LoVo (cell line): Measurements from ENCODE around the gene MSTO1.
"Not testable (repeated sequence)": the region's sequence is repeated elsewhere in the genome, so short reads cannot be mapped to it uniquely, and the experiment has no call there.

Experiments used
- DNase-seq: peaks from one replicate; pipeline ENCODE4 v3.0.0-alpha.2; 2016; ENCODE audit warnings: low spot score

The MSTO1 gene

DNA sequence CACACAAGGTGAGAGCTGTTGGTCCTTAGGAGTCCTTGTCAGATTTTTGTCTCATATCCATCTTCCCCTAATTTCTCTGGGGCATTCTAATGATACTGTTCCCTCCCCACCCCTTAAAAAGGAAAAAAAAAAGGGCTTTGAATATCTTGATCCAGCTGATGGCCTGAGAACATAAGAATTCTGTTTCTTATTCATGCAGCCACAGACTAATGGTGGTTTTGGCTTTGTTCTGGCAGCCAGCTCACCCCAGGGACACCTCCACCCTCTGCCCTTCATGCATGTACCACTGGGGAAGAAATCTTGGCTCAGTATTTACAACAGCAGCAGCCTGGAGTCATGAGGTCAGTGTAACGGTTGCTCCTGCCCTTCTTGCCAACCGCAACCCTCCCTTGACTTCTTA lies 3.2 kb downstream of the MSTO1 start:
- DNase-seq: not testable (repeated sequence)

DNA sequence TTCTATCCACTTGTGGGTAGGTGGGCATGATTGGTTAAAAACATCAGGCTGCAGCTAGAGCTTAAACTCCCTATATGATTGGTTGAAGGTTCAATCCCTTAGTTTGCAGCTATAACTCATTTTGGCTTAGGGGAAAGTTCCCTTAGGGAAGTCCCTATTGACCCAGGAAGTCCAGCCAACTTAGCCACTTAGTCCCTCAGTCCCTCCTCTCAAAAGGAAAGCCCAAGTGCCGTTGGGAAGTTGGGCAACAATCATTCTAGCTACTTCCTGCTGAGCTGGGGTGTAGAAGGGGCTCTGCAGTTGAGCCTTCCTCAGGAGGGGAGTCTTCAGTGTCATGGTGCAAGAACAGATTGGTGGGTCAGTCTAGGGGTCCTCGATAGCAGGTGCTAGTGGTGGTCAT lies 12.2 kb downstream of the MSTO1 start:
- no peak for DNase-seq

DNA sequence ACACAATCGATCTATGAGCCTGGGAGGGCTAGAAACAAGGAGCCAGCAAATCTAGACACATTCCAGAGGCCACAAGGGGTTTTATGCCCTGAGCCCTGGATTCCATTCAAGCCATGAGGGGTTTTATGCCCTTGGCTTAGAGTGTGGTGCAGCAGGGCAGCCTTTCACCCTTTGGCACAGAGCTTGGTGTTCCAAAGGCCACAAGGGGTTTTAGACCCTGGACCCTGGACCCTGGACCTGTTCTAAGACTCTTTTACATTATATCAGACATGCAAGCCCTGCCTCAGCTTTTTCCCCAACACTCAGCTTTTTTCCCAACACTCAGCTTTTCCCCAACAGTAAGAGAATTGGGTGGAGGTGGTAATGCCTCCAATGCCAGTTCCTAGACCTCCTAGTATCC lies 13.3 kb downstream of the MSTO1 start:
- DNase-seq: no peak

DNA sequence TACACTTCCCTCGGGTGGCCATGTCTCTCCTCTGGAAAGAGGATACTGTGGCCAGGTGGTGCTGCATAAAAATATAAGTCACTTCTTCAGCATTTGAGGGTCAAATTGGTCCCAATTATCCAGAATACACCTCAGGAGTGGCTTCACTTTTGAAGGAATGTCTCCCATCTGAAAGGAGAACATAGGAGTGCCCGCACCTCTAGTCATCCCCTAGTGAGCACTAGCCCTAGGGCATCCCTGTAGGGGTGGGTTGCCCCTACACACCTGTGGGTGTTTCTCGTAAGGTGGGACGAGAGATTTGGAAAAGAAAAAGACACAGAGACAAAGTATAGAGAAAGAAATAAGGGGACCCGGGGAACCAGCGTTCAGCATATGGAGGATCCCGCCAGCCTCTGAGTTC lies 16.4 kb downstream of the MSTO1 start:
- DNase-seq: not testable (repeated sequence)

DNA sequence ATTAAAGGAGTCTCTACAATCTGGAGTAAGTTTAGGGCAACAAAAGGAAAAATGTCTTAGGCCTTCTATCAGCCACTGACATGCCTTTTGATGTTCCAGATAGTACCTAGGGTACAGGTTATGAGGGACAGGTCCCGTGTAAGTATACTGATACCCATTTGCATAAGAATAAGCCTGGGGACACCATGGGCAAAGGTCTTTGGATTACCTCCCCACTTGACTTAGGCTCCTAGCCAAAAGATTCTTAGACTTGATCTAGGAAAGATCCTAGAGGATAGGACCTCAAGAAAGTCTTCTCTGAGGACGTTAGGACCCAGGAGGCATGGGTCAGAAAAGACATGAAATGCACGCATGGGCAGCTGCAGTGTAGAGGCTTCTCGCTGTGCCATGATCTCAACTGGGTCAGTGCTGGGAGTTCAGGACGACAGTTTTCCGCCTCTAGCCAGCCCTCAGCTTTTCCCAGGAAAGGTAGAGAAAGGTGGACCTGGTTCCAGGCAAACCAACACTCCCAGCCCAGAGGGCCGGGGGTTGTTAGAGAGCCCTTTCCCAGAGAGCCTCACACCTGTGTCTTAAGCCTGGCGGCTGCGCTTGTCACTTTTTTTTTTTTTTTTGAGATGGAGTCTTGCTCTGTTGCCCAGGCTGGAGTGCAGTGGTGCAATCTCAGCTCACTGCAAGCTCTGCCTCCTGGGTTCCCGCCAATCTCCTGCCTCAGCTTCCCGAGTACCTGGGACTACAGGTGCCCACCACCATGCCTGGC lies 26.6 kb downstream of the MSTO1 start:
- DNase-seq: no peak

DNA sequence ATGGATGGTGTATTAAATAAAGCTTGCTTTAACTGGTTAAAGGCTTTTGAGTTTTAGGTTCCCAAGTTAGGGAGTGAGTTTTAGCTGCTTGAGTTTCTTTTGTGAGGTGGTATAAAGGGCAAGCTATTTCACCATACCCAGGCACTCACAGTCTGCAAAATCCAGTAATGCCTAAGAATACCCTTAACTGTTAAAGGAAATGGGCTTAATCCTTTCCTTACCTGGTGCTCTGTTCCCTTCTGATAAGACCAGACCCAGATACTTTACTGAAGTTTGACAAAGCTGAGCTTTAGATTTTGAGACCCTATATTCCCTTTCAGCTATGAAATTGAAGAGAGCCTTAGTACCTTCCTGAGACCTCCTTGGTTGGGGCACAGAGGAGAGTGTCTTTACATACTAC lies 30.3 kb downstream of the MSTO1 start:
- no peak for DNase-seq

DNA sequence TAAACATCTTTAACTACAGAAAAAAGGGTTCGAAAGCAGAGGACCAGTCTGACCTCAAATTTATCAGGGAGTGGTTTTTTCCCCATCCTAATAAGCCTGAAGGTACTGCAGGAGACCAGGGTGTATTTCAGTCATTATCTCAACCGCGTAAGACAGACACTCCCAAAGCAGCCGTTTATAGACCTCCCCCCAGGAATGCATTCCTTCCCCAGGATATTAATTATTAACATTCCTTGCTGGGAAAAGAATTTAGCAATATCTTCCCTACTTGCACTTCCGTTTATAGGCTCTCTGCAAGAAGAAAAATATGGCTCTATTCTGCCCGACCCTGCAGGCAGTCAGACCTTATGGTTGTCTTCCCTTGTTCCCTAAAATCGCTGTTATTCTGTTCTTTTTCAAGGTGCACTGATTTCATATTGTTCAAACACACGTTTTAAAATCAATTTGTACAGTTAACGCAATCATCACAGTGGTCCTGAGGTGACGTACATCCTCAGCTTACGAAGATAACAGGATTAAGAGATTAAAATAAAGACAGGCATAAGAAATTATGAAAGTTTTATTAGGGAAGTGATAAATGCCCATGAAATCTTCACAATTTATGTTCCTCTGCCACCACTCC lies 32.7 kb downstream of the MSTO1 start:
- DNase-seq: not testable (repeated sequence)

DNA sequence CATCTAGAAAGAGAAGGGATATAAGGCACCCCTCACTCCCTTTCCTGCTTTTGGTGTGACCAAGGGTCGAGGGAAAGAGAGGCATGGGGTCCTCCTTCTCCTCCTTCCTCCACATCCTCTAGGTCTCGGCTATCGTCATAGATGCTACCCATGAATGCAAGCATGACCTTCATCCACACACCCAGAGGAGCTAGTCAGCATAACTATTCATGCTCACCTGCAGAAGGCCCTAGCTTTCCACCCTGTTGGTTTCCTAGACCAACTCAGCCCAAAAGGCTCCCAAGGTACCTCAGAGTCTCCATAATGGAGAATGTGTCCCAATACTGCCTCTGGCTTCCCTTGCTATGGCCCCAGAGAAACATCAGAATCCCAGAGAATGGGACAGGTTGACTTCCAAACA lies 33.2 kb downstream of the MSTO1 start:
- DNase-seq: no peak

DNA sequence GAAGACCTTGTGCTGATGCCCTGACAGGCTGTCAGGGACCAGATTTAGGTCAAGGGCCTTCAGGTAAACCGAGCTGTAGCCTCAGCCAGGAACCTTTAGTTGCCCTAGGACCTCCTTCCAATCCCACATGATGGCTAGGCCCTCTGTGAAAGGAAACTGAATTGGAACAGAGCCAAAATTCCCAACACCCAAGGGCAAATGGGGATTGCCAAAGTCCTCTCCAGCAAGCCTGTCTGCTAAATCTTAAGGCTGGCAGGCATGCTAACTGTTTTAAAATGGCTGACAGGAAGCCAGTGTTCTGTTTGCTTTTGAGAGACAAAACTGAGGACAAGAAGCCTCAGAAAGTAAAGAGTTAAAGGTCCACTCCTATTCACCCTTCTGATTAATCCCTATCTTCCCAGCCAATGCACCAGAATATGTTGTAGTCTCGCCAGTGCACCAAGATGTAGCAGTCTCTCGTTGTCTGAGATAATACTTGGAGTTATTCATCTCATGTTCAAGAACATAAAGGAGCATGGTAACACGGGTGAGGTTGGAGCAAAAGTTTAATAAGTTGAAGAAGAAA lies 35.1 kb downstream of the MSTO1 start:
- DNase-seq: no peak

DNA sequence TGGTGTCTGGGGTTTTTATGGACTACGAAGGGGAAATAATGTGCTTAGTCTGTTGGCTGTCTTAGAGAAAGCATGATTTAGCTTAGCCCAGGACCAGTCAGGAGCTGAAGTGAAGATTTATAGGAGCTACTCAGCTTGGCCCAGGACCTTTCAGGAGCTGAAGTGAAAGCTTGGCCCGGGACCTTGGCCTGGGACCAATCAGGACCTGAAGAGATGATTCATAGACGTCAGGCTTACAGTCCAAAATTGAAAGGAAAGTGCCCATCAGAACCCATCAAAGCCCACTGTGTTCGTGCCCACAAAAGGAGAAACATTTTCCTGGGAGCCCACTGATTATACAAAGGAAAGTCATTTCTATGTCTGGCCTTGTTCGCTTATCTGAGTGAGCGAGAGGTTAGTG lies 35.6 kb downstream of the MSTO1 start:
- DNase-seq: no peak

DNA sequence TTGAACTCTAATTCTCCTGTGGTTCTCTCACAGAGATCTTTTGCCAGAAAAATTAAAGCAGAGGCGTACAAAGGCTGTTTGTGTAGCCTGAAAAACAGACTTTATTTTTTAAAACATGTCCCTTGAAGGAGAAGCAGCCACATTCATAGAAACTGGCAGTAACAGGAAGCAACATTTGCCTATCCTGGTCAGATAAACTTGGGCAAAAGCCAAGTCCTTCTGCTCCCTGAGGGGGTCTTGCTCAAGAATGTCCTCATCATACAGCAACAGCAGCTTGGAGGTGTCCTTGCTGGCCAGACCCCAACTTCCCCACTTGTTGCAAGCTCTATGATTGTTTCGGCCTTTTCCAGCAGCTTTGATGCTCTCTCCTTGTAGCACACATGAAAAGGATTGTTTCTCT lies 36.3 kb downstream of the MSTO1 start:
- DNase-seq: no peak

DNA sequence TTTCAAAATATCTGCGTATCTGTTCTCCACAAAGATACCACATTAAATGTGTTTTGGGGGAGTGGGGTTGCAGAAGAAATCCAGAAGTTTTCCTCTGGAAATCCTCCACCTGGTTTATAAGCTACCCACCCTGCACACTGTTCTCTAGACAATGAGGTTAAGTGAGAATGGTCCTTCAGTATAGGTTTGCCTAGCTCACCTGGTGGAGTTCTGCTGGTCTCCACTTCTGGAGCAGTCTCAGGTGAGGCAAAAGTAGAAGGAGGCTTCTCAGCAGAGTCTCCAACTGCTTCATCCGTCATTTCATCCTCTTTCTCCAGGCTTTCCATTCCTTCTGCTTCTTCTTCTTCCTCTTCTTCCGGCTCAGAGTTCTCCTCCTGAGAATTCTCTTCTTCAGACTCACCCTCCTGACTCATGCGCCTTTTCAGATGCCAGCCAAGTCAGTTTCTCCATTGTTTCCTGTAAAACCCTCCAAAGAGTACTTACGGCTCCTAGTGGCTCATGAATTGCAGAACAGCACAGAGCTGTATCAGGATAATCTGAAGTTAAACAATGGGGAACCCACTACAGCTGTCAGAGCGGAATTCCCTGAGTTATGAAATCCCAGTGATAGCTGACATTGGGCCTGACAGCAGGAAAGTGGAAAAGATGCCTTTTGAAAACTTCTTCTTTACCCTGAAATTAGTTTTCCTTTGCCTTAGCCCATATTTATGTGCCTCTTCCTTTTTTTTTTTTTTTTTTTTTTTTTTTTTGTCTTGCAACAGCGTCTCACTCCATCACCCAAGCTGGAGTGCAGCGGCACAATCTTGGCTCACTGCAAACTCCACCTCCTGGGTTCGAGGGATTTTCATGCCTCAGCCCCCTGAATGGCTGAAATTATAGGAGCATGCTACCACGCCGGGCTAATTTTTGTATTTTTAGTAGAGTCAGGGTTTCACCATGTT lies 38.5 kb downstream of the MSTO1 start:
- DNase-seq: peak; percentile 76

DNA sequence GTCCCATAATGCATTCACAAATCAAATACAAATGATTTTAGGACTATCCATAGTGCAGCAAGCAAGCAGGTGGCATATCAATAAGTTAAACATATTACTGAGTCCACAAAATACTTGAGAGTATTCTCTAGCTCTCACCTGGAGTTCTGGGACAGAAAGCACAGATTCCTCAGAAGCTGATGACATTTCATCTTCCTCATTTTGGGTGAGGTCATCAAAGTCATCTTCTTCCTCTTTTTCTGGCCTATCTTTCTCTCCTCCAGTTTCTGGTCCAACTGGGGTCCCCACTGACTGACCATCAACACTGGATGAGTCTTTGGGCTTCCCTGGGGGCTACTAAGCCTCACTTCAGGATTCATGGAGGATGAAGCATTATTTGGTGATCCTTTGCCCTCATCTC lies 39.7 kb downstream of the MSTO1 start:
- no peak for DNase-seq

DNA sequence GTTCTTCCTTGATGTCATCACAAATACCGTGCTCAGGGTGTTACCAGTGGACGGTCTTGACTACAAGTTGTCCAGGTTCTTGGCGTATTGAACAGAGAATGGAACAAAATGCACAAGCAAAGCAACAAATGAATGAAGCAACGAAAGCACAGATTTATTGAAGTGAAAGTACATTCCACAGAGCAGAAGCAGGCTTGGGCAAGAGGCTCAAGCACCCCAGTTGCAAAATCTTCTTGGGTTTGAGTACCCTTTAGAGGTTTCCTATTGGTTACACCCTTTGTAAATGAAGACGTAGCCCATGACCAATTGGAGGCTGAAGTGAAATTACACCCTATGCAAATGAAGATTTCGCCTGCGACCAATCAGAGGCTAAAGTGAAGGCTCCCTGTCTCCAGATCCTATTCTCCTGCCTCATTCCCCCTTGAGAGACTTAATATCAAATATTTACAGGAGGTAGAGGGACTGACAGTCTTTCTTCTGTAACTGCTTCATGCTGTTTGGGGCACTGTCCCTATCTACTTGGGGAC lies 40.3 kb downstream of the MSTO1 start:
- DNase-seq: no peak

DNA sequence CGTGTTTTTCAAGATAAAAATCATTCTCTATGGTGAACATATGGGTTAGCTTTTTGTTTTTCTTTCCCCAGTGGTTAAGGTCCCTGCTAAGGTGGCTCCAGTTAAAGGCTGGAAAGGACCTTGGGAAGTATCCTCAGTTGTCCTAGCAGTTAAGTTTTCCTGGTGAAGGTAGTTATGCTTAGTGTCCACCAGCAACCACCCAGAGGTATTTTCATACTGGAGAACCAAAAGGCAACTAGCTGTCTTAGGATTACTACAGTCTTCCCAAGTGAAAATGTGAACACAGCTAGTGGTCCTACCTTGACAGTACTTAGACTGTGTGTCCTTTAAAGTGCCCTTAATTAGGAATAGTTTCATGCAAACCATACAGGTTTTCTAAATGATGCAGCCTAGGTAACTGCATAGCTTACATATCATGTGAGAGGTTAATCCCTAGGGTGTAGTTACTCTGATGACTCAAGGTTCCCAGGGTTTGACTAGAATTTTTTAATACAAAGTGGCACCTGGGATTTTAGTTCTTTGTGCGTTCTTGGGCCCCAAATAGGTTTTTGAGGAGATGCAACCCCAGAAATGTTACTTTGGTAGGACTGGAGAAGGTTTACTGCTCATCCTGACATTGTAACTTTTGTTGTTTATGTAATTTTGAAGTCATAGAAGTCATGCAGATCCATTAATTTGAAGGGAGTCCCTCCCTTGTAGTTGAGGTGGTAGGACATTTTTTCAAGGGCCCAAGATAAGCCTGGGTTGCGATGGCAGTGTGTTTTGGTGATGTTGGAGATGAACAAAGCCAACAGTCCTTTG lies 42.0 kb downstream of the MSTO1 start:
- DNase-seq: peak; percentile 40

DNA sequence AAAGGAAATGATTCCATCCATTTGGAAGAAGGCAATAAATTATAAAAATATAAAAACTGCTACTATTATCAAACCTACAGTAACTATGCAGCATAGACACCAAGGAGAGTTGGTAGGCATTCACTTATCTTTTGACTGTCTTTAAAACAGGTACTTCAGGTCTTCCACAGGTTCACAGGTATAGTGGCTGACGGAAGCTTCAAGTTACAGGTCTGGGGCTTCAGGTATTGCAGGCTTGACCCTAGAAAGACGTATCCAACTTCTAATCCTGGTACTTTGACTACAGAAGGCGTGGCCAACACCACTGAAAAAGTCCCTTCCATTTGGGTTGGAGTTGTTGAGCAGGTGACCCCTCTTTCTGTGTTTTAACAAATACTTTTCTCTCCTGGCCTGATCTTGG lies 42.9 kb downstream of the MSTO1 start:
- DNase-seq: no peak

DNA sequence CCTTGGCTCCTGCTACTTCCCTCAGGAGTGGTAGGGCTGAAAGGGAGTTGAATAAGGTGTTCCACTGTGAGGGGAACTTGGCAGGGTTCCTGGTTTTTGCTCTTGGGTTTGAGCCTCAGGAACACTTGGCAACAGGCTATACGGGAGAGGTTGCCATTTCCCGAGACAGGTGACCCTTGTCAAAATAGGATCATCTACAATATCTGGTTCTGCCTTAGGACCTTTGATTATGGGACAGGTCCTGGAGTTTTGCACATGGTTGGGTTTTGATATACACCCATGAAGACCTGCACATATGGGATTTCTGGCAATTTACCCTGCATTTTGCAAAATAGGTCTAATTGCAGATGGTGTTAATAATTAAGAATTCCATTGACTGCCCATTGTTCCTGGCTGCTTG lies 47.4 kb downstream of the MSTO1 start:
- no peak for DNase-seq

DNA sequence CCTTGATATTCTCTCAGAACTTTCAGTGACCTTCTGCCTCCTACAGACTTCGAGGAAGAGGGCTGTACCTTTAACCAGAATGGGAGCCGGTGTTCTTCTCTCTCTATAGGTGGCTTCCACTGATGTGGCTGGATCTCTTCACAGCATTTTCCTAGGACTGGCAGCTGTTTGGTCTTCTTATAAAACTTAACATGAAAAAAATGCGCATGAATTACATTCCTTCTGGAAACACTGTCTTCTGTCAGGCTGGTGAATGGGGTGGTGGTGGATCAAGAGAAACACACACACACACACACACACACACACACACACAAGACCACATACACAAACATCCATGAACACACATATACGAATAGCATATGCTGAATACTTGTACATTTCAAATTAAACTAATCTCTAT lies 51.2 kb downstream of the MSTO1 start:
- DNase-seq: not testable (repeated sequence)
